DOHH2 (cell line): ENCODE data around the gene CTU1.

Experiments used
- H3F3A ChIP-seq: fragments of 200-600 bp; sonication (generic), shearing (Covaris generic); 2 replicates; pipeline ENCODE4 v1.6.0; 2016; ENCODE audit warnings: antibody characterized with exemption, mild to moderate bottlenecking; ENCODE audit not compliant: control insufficient read depth, insufficient read depth
- H3K27ac ChIP-seq: fragments of 200-600 bp; sonication (generic); 2 replicates; pipeline ENCODE4 v1.5.1; 2014; ENCODE audit warnings: low read depth, mild to moderate bottlenecking, low read length, moderate library complexity
- H3K27me3 ChIP-seq: fragments of 200-600 bp; sonication (generic); 2 replicates; pipeline ENCODE4 v1.6.1; 2014; ENCODE audit warnings: mild to moderate bottlenecking, low read length, mixed read lengths; ENCODE audit not compliant: control insufficient read depth
- H3K36me3 ChIP-seq: fragments of 200-600 bp; sonication (generic); 2 replicates; pipeline ENCODE4 v1.6.1; 2014; ENCODE audit warnings: mild to moderate bottlenecking, low read length, moderate library complexity, mixed read lengths; ENCODE audit not compliant: control insufficient read depth
- H3K4me1 ChIP-seq: fragments of 200-600 bp; sonication (generic); 2 replicates; pipeline ENCODE4 v1.6.1; 2014; ENCODE audit warnings: mild to moderate bottlenecking, low read length, mixed read lengths; ENCODE audit not compliant: control insufficient read depth
- H3K4me2 ChIP-seq: fragments of 200-600 bp; sonication (generic); 2 replicates; pipeline ENCODE4 v1.6.0; 2014; ENCODE audit warnings: mild to moderate bottlenecking, low read length, moderate library complexity
- H3K4me3 ChIP-seq: fragments of 200-600 bp; sonication (generic); 2 replicates; pipeline ENCODE4 v1.5.1; 2014; ENCODE audit warnings: mild to moderate bottlenecking, low read length, mixed read lengths
- H3K79me2 ChIP-seq: fragments of 200-600 bp; sonication (generic); 2 replicates; pipeline ENCODE4 v1.6.1; 2014; ENCODE audit warnings: mild to moderate bottlenecking, low read length, mixed read lengths; ENCODE audit not compliant: control insufficient read depth
- H3K9me2 ChIP-seq: fragments of 200-600 bp; sonication (generic); replicated peaks from 2 replicates; pipeline ENCODE4 v1.6.1; 2014; ENCODE audit warnings: mild to moderate bottlenecking, low read length, mixed read lengths; ENCODE audit not compliant: control insufficient read depth
- H3K9me3 ChIP-seq: fragments of 200-600 bp; sonication (generic); 2 replicates; pipeline ENCODE4 v1.6.1; 2014; ENCODE audit warnings: antibody characterized with exemption, low read length, mixed read lengths; ENCODE audit not compliant: control insufficient read depth, insufficient read depth
- H4K20me1 ChIP-seq: fragments of 200-600 bp; sonication (generic); 2 replicates; pipeline ENCODE4 v1.6.0; 2014; ENCODE audit warnings: low read depth, mild to moderate bottlenecking, antibody characterized with exemption, low read length, moderate library complexity; ENCODE audit not compliant: control insufficient read depth, insufficient read depth
- EZH2phosphoT487 ChIP-seq: fragments of 200-600 bp; sonication (generic); IDR thresholded peaks from 2 replicates; pipeline ENCODE4 v1.6.1; 2017; ENCODE audit warnings: borderline replicate concordance, mild to moderate bottlenecking, antibody characterized with exemption, low read length, moderate library complexity, mixed read lengths
- TF ChIP-seq, protein P1 (sequence below): fragments of 200-600 bp; sonication (generic); IDR thresholded peaks from one replicate; pipeline ENCODE4 v1.5.1; 2014; ENCODE audit warnings: antibody characterized with exemption, mild to moderate bottlenecking, low read depth, low read length; ENCODE audit not compliant: poor library complexity, severe bottlenecking

The CTU1 gene

DNA sequence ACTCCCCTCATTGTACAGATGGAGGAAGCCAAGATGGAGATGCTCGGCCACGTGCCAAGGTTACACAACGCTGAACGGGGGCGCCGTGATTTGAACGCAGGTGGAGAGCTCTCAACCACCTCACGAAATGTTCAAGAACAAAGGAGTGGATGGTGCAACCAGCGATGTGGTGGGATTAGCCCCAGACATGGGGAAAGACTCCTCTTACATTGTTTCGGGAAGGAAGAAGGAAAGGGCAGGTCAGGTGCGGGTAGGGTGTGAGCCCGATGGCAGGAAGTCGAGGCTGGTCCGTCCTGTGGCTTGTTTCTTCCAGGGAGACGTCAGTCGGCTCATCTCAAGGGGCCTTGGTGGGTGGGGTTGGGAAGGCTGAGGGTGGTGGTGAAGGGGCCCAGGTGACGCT lies 18.4 kb downstream of the CTU1 start:
- no peaks in the 10 kb centered on the region for H3K4me1 ChIP-seq
- no peaks in the 10 kb centered on the region for H3K9me2 ChIP-seq
- H3K4me3 ChIP-seq: no peak overlapping the region
- no peaks in the 10 kb centered on the region for H3K9me3 ChIP-seq
- no peaks in the 10 kb centered on the region for H3F3A ChIP-seq
- H4K20me1 ChIP-seq: no peaks in the 10 kb centered on the region
- no peaks in the 10 kb centered on the region for H3K79me2 ChIP-seq
- H3K4me2 ChIP-seq: no peak overlapping the region
- H3K27me3 ChIP-seq: no peaks in the 10 kb centered on the region
- no peak overlapping the region for H3K27ac ChIP-seq
- TF ChIP-seq, protein P1, sequence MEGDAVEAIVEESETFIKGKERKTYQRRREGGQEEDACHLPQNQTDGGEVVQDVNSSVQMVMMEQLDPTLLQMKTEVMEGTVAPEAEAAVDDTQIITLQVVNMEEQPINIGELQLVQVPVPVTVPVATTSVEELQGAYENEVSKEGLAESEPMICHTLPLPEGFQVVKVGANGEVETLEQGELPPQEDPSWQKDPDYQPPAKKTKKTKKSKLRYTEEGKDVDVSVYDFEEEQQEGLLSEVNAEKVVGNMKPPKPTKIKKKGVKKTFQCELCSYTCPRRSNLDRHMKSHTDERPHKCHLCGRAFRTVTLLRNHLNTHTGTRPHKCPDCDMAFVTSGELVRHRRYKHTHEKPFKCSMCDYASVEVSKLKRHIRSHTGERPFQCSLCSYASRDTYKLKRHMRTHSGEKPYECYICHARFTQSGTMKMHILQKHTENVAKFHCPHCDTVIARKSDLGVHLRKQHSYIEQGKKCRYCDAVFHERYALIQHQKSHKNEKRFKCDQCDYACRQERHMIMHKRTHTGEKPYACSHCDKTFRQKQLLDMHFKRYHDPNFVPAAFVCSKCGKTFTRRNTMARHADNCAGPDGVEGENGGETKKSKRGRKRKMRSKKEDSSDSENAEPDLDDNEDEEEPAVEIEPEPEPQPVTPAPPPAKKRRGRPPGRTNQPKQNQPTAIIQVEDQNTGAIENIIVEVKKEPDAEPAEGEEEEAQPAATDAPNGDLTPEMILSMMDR: no peak
- no peak for TF ChIP-seq EZH2phosphoT487
- no peaks in the 10 kb centered on the region for H3K36me3 ChIP-seq

DNA sequence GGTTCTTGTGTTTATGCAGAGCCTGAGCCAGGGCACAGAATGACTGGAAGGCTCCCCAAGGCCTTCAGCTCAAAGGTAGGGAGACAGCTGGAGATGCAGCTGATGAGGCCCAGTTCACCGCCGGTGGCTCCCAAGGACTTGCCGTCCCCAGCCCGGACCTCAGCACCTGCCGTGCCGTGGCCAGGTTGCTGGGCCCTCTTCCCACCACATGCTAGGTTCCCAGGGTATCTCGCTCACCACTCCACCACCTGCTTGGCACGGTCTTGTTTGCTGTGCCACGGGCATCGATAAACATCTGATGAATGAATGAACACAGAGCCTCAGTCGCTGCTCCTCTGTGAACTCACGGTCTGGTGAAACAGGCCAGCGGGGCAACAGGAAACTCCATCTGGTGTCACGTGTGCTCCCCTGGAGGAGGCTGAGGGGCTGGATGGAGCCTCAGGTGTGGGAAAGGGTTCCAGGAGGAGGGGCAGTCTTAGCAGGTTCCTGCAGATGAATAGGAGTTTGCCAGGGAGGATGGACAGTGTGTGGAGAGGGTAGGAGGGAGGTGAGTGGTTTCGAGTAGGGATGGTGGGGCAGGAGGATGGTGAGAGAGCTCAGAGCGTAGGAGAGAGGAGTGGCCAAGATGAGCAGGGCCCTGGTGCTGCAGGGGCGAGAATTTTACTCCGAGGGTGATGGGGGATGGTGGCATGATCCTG lies 21.9 kb downstream of the CTU1 start:
- Histone ChIP-seq H3K4me3 (no peak overlapping the region), H3F3A (no peaks in the 10 kb centered on the region), H3K9me3 (no peaks in the 10 kb centered on the region), H3K27ac (no peak overlapping the region), H3K27me3 (no peaks in the 10 kb centered on the region), H3K9me2 (no peaks in the 10 kb centered on the region), H3K4me1 (no peaks in the 10 kb centered on the region), H3K79me2 (no peaks in the 10 kb centered on the region), H3K4me2 (no peak overlapping the region), H4K20me1 (no peaks in the 10 kb centered on the region), H3K36me3 (no peaks in the 10 kb centered on the region)
- TF ChIP-seq, protein P1: no peak
- no peak for TF ChIP-seq EZH2phosphoT487

DNA sequence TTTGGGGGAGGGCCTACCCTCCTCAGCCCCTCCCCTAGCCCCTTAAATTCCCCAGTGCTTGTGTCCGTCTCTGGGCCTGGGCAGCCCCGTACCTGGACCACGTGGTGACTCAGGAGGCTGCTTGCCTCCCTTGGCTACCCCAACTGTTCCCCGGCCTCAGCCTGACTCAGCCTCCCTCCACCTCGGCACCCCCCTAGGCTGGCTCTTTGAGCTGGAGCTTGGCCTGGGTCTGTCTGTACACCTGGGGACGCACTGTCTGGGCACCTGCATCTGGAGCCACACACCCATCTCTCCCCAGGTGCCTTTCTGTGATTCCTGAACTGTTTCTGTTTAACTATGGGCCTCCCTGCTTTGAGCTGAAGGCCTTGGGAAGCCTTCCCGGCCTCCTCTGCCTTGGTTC lies 23.7 kb downstream of the CTU1 start:
- H3K79me2 ChIP-seq: no peaks in the 10 kb centered on the region
- no peaks in the 10 kb centered on the region for H3K4me1 ChIP-seq
- no peak overlapping the region for H3K27ac ChIP-seq
- no peaks in the 10 kb centered on the region for H3K27me3 ChIP-seq
- no peaks in the 10 kb centered on the region for H3K9me3 ChIP-seq
- no peak overlapping the region for H3K4me2 ChIP-seq
- no peaks in the 10 kb centered on the region for H3F3A ChIP-seq
- no peak for TF ChIP-seq EZH2phosphoT487
- TF ChIP-seq, protein P1: no peak
- no peaks in the 10 kb centered on the region for H4K20me1 ChIP-seq
- no peaks in the 10 kb centered on the region for H3K36me3 ChIP-seq
- no peak overlapping the region for H3K4me3 ChIP-seq
- H3K9me2 ChIP-seq: no peaks in the 10 kb centered on the region
